SK-N-SH (cell line): ENCODE measurements around the gene SH3D21. TPM values are rescaled to one million over a fixed set of nuclear protein-coding genes. Genes with fewer than 3 reads are reported as not detected.

Experiments used
- CTCF ChIA-PET: fragments of 300-600, 350-600 bp; formaldehyde crosslinking; extraction: SDS; loops from one replicate; lab custom pipeline; 2021; lab: Yijun Ruan, JAX
- POLR2A ChIA-PET: fragments of 350-600 bp; sonication (Branson Sonifier 250); formaldehyde crosslinking; extraction: SDS; loops from one replicate; lab custom pipeline; 2020; ENCODE audit warnings: antibody characterized with exemption, inconsistent platforms; lab: Yijun Ruan, JAX
- DNase-seq: peaks from one replicate; pipeline ENCODE4 v3.0.0; 2012
- H2AFZ ChIP-seq: fragments of 200-600 bp; sonication (generic); 2 replicates; pipeline ENCODE4 v1.8.1; 2016; ENCODE audit warnings: antibody characterized with exemption, mild to moderate bottlenecking, low read depth
- H3F3A ChIP-seq: fragments of 200-600 bp; sonication (generic); replicated peaks from 2 replicates; pipeline ENCODE3; 2016; ENCODE audit warnings: antibody characterized with exemption, mild to moderate bottlenecking; ENCODE audit not compliant: insufficient read depth
- H3K27ac ChIP-seq, 2 experiments: fragments of 200-500 bp in 1 of 2; fragments of 200-600 bp in 1 of 2; sonication (Bioruptor generic) in 1 of 2; sonication (generic), shearing (Covaris generic) in 1 of 2; 2 replicates each; pipeline versions ENCODE4 v1.5.1 to v1.6.1; 2014 to 2016; ENCODE audit warnings: low read depth in 2 of 2, inconsistent platforms in 1 of 2, low read length in 1 of 2, mild to moderate bottlenecking in 1 of 2, mixed read lengths in 1 of 2
- H3K27me3 ChIP-seq: fragments of 200-600 bp; sonication (generic), shearing (Covaris generic); 2 replicates; pipeline ENCODE4 v1.6.1; 2016; ENCODE audit warnings: mixed run types; ENCODE audit not compliant: insufficient read depth
- H3K36me3 ChIP-seq, 2 experiments: fragments of 200-500 bp in 1 of 2; fragments of 200-600 bp in 1 of 2; sonication (Bioruptor generic) in 1 of 2; sonication (generic) in 1 of 2; replicated peaks in 1 of 2; 2 replicates each; pipeline versions ENCODE3 to v1.5.1; 2014 to 2016; ENCODE audit warnings: low read length in 1 of 2, mild to moderate bottlenecking in 1 of 2; ENCODE audit not compliant: insufficient read depth in 2 of 2, control insufficient read depth in 1 of 2
- H3K4me1 ChIP-seq, 2 experiments: fragments of 200-500 bp in 1 of 2; fragments of 200-600 bp in 1 of 2; sonication (Bioruptor generic) in 1 of 2; sonication (generic), shearing (Covaris generic) in 1 of 2; 2 replicates each; pipeline versions ENCODE4 v1.5.1 to v1.6.1; 2014 to 2016; ENCODE audit warnings: low read depth in 1 of 2, low read length in 1 of 2, mixed run types in 1 of 2; ENCODE audit not compliant: insufficient read depth in 2 of 2, control insufficient read depth in 1 of 2
- H3K4me2 ChIP-seq: fragments of 200-600 bp; sonication (generic), shearing (Covaris generic); 2 replicates; pipeline ENCODE4 v1.6.1; 2017; ENCODE audit warnings: mixed run types
- H3K4me3 ChIP-seq, 2 experiments: fragments of 200-500 bp in 1 of 2; fragments of 200-600 bp in 1 of 2; sonication (Bioruptor generic) in 1 of 2; sonication (generic), shearing (Covaris generic) in 1 of 2; 2 replicates each; pipeline versions ENCODE4 v1.5.1 to v1.8.1; 2014 to 2016; ENCODE audit warnings: low read depth in 2 of 2, inconsistent platforms in 1 of 2, low read length in 1 of 2, mild to moderate bottlenecking in 1 of 2, mixed read lengths in 1 of 2, moderate library complexity in 1 of 2
- H3K79me2 ChIP-seq: fragments of 200-600 bp; sonication (generic); 2 replicates; pipeline ENCODE4 v1.8.1; 2017; ENCODE audit warnings: mild to moderate bottlenecking; ENCODE audit not compliant: insufficient read depth
- H3K9ac ChIP-seq: fragments of 200-600 bp; sonication (generic); 2 replicates; pipeline ENCODE4 v1.6.1; 2017; ENCODE audit warnings: mixed run types
- H3K9me2 ChIP-seq: fragments of 200-600 bp; sonication (generic); 2 replicates; pipeline ENCODE4 v1.6.1; 2017; ENCODE audit warnings: mixed run types
- H3K9me3 ChIP-seq: fragments of 200-600 bp; sonication (generic); 2 replicates; pipeline ENCODE4 v1.6.1; 2017; ENCODE audit warnings: mixed run types, mild to moderate bottlenecking, moderate library complexity
- H4K20me1 ChIP-seq: fragments of 200-600 bp; sonication (generic); 2 replicates; pipeline ENCODE4 v1.6.1; 2017; ENCODE audit warnings: mild to moderate bottlenecking, mixed run types; ENCODE audit not compliant: insufficient read depth
- CHD2 ChIP-seq: fragments of 150-350 bp; IDR thresholded peaks from 2 replicates; pipeline ENCODE4 v1.6.1; 2018; ENCODE audit warnings: low read length; ENCODE audit not compliant: partially characterized antibody
- CTCF ChIP-seq: fragments of 200-600 bp; sonication (generic); IDR thresholded peaks from 2 replicates; pipeline ENCODE4 v1.6.1; 2017; ENCODE audit warnings: antibody characterized with exemption, mild to moderate bottlenecking, moderate library complexity
- FOSL2 ChIP-seq: IDR thresholded peaks from 2 replicates; pipeline ENCODE4 v1.4.0; 2012; ENCODE audit warnings: low read depth, mild to moderate bottlenecking, moderate library complexity, borderline replicate concordance
- FOXM1 ChIP-seq: IDR thresholded peaks from 2 replicates; pipeline ENCODE4 v1.4.0; 2012; ENCODE audit warnings: low read depth, mild to moderate bottlenecking
- GABPA ChIP-seq: IDR thresholded peaks from 2 replicates; pipeline ENCODE4 v1.4.0; 2012; ENCODE audit warnings: low read depth, mild to moderate bottlenecking
- IRF3 ChIP-seq: fragments of 150-350 bp; IDR thresholded peaks from 2 replicates; pipeline ENCODE4 v1.6.1; 2016; ENCODE audit warnings: mild to moderate bottlenecking, low read depth, low read length
- MEF2A ChIP-seq: IDR thresholded peaks from 2 replicates; pipeline ENCODE4 v1.4.0; 2012; ENCODE audit warnings: low read depth, borderline replicate concordance
- MXI1 ChIP-seq: IDR thresholded peaks from 2 replicates; pipeline ENCODE4 v1.6.1; 2012; ENCODE audit warnings: mild to moderate bottlenecking, low read depth, low read length, improper control_type of control experiment
- NFIC ChIP-seq: IDR thresholded peaks from 2 replicates; pipeline ENCODE4 v1.4.0; 2012; ENCODE audit warnings: borderline replicate concordance
- PBX3 ChIP-seq: IDR thresholded peaks from 2 replicates; pipeline ENCODE4; 2012
- REST ChIP-seq: IDR thresholded peaks from 2 replicates; pipeline ENCODE4 v1.6.1; 2012; ENCODE audit warnings: mild to moderate bottlenecking, low read depth, low read length, moderate library complexity
- RFX5 ChIP-seq: IDR thresholded peaks from 2 replicates; pipeline ENCODE4 v1.6.1; 2012; ENCODE audit warnings: mild to moderate bottlenecking, improper control_type of control experiment, low read length
- RXRA ChIP-seq: IDR thresholded peaks from 2 replicates; pipeline ENCODE4 v1.4.0; 2012; ENCODE audit warnings: low read depth, mild to moderate bottlenecking, borderline replicate concordance
- USF2 ChIP-seq: fragments of 150-350 bp; IDR thresholded peaks from 2 replicates; pipeline ENCODE4 v1.6.1; 2017; ENCODE audit warnings: antibody characterized with exemption, low read length, low read depth, borderline replicate concordance
- WGBS: methylation state at CpG from one replicate; pipeline ENCODE4 v1.1.6; 2017; ENCODE audit warnings: low lambda C conversion rate; 5-methylcytosine and 5-hydroxymethylcytosine counted together
- polyA plus RNA-seq, 3 experiments: library from polyadenylated mRNA; depleted of rRNA; stranded (reverse); fragments of >200 nt; gene quantifications; 2 replicates each; pipeline ENCODE4 v1.2.3, GENCODE V29; 2012

The SH3D21 gene
- polyA plus RNA-seq, 1 of the 3 experiments (the other 2 are of a cell fraction), result 1.6 TPM

GRCh38 chr1:36301220-36301619, 4.9 kb upstream of the SH3D21 start:
- Histone ChIP-seq H3K4me1 (peaks cover 5 to 12% of the 10 kb centered on the region in 2 experiments; a peak in 3 of 4 replicates), H3K27me3 (no peaks in the 10 kb centered on the region), H3K27ac (peak overlapping the region; percentile 18 to 76; a peak in 3 of 4 replicates), H3K4me2 (no peak overlapping the region), H3K79me2 (peaks cover 28% of the 10 kb centered on the region; the same call in 1 of the 2 replicates), H3K9ac (no peak overlapping the region), H4K20me1 (peaks cover 13% of the 10 kb centered on the region), H3K9me3 (no peaks in the 10 kb centered on the region), H3K9me2 (no peaks in the 10 kb centered on the region), H3F3A (peaks cover 66% of the 10 kb centered on the region), H3K36me3 (peaks cover 59 to 60% of the 10 kb centered on the region in 2 experiments), H2AFZ (no peak overlapping the region), H3K4me3 (no peak overlapping the region)
- WGBS, result 75% methylated on average over 1 of the region's 1 CpG
- TF ChIP-seq FOSL2, result no peak
- no peak for DNase-seq
- POLR2A ChIA-PET, result no interaction called here
- CTCF ChIA-PET, result interaction anchor here (1.1 to 7.1 kb wide), 9 partner anchors 12 to 202 kb away, joined by 3 to 34 read pairs (median 6); partner anchors contain the start of gene TRAPPC3

GRCh38 chr1:36303244-36303643, 2.9 kb upstream of the SH3D21 start:
- no peak for DNase-seq
- H2AFZ ChIP-seq, result no peak overlapping the region
- POLR2A ChIA-PET, result no interaction called here
- no peaks in the 10 kb centered on the region for H3K9me3 ChIP-seq
- WGBS, result 81% methylated on average over 5 of the region's 5 CpGs
- CTCF ChIA-PET, result interaction anchor here (2.1 to 7.1 kb wide), 2 partner anchors 18 to 66 kb away, joined by 7 to 34 read pairs; no protein-coding TSS in a partner anchor
- H3K79me2 ChIP-seq, result peaks cover 28% of the 10 kb centered on the region; the same call in 1 of the 2 replicates
- no peak overlapping the region for H3K27ac ChIP-seq
- H3K27me3 ChIP-seq, result no peaks in the 10 kb centered on the region
- H4K20me1 ChIP-seq, result peaks cover 13% of the 10 kb centered on the region
- peaks cover 12 to 14% of the 10 kb centered on the region in 2 experiments; a peak in 3 of 4 replicates for H3K4me1 ChIP-seq
- no peak for TF ChIP-seq RFX5
- TF ChIP-seq MEF2A, result no peak
- no peak for TF ChIP-seq RXRA
- TF ChIP-seq GABPA, result no peak
- TF ChIP-seq FOXM1, result no peak
- no peak for TF ChIP-seq IRF3
- TF ChIP-seq NFIC, result no peak
- no peak for TF ChIP-seq MXI1
- no peak for TF ChIP-seq REST
- TF ChIP-seq PBX3, result no peak
- no peak for TF ChIP-seq CTCF
- no peak for TF ChIP-seq USF2
- no peak for TF ChIP-seq CHD2
- peaks cover 56% of the 10 kb centered on the region for H3F3A ChIP-seq
- no peak overlapping the region for H3K9ac ChIP-seq
- no peaks in the 10 kb centered on the region for H3K9me2 ChIP-seq
- no peak overlapping the region for H3K4me3 ChIP-seq
- H3K36me3 ChIP-seq, result peaks cover 47 to 52% of the 10 kb centered on the region in 2 experiments
- no peak overlapping the region for H3K4me2 ChIP-seq
